HEK293 (cell line): Measurements from ENCODE around the gene TCEAL5.

ENCODE experiments used
- CTCF ChIA-PET: fragments of 350-600 bp; formaldehyde crosslinking; extraction: SDS; loops from one replicate; lab custom pipeline; 2021; ENCODE audit warnings: antibody characterized with exemption; lab: Yijun Ruan, JAX
- POLR2A ChIA-PET: fragments of 300-600 bp; formaldehyde crosslinking; extraction: SDS; loops from one replicate; lab custom pipeline; 2020; ENCODE audit warnings: antibody characterized with exemption, inconsistent platforms; lab: Yijun Ruan, JAX
- H3K27ac ChIP-seq: fragments of 200-500 bp; sonication (Bioruptor generic); 2 replicates; pipeline ENCODE4 v1.5.1; 2014; ENCODE audit warnings: low read depth, low read length, control low read depth, inconsistent platforms; ENCODE audit errors: extremely low read depth
- H3K36me3 ChIP-seq, 2 experiments: fragments of 200-500 bp in 1 of 2; sonication (Bioruptor generic) in 1 of 2; 1 replicate in 1 of 2; 2 replicates in 1 of 2; pipeline ENCODE4 v1.5.1; 2014 to 2017; ENCODE audit warnings: inconsistent platforms in 2 of 2, low read length in 2 of 2; ENCODE audit not compliant: control insufficient read depth in 2 of 2, insufficient read depth in 1 of 2
- H3K4me1 ChIP-seq: fragments of 200-500 bp; sonication (Bioruptor generic); 2 replicates; pipeline ENCODE4 v1.5.1; 2014; ENCODE audit warnings: mild to moderate bottlenecking, low read length, inconsistent platforms; ENCODE audit not compliant: control insufficient read depth, insufficient read depth
- H3K4me3 ChIP-seq: 2 replicates; pipeline ENCODE4 v1.5.1; 2011; ENCODE audit warnings: low read depth, mild to moderate bottlenecking, control low read depth, low read length, moderate library complexity
- H3K9me3 ChIP-seq: fragments of 200-500 bp; sonication (Bioruptor generic); 2 replicates; pipeline ENCODE4 v1.5.1; 2014; ENCODE audit warnings: low read depth, low read length, inconsistent platforms; ENCODE audit not compliant: control insufficient read depth, insufficient read depth
- GLI2 ChIP-seq: fragments of 450-650 bp; formaldehyde crosslinking; IDR thresholded peaks from 2 replicates; pipeline ENCODE4; 2017; ENCODE audit warnings: missing biosample characterization, missing genetic modification characterization, low read depth, borderline replicate concordance
- IKZF3 ChIP-seq: fragments of 450-650 bp; IDR thresholded peaks from 2 replicates; pipeline ENCODE4 v1.5.0; 2018; ENCODE audit warnings: missing biosample characterization, mild to moderate bottlenecking, missing genetic modification characterization, moderate library complexity
- KLF17 ChIP-seq: fragments of 450-650 bp; formaldehyde crosslinking; IDR thresholded peaks from 2 replicates; pipeline ENCODE4 v1.5.1; 2016; ENCODE audit warnings: missing biosample characterization, missing genetic modification characterization
- KLF8 ChIP-seq: fragments of 450-650 bp; formaldehyde crosslinking; IDR thresholded peaks from 2 replicates; pipeline ENCODE4 v1.5.1; 2016; ENCODE audit warnings: missing biosample characterization, missing genetic modification characterization
- PRDM1 ChIP-seq: fragments of 450-650 bp; formaldehyde crosslinking; IDR thresholded peaks from 2 replicates; pipeline ENCODE4; 2016; ENCODE audit warnings: missing biosample characterization, missing genetic modification characterization
- SP2 ChIP-seq: fragments of 450-650 bp; formaldehyde crosslinking; IDR thresholded peaks from 2 replicates; pipeline ENCODE4 v1.5.1; 2016; ENCODE audit warnings: missing biosample characterization, missing genetic modification characterization
- SP3 ChIP-seq: fragments of 450-650 bp; formaldehyde crosslinking; IDR thresholded peaks from 2 replicates; pipeline ENCODE4 v1.5.1; 2016; ENCODE audit warnings: missing biosample characterization, missing genetic modification characterization
- TRIM28 ChIP-seq: IDR thresholded peaks from 2 replicates; pipeline ENCODE4 v1.6.1; 2011; ENCODE audit warnings: low read length, control low read depth, borderline replicate concordance
- YY2 ChIP-seq: fragments of 450-650 bp; formaldehyde crosslinking; IDR thresholded peaks from 2 replicates; pipeline ENCODE4 v1.5.1; 2016; ENCODE audit warnings: missing biosample characterization, missing genetic modification characterization
- ZBTB21 ChIP-seq: fragments of 450-650 bp; formaldehyde crosslinking; IDR thresholded peaks from 2 replicates; pipeline ENCODE4 v1.5.1; 2017; ENCODE audit warnings: missing biosample characterization, missing genetic modification characterization
- ZBTB44 ChIP-seq: fragments of 450-650 bp; IDR thresholded peaks from 2 replicates; pipeline ENCODE4 v1.5.1; 2018; ENCODE audit warnings: missing biosample characterization, mild to moderate bottlenecking, missing genetic modification characterization
- ZNF274 ChIP-seq, 2 experiments: fragments of 200-500 bp in 1 of 2; fragments of 450-650 bp in 1 of 2; sonication (Bioruptor generic) in 1 of 2; formaldehyde crosslinking in 1 of 2; IDR thresholded peaks; 2 replicates each; pipeline versions ENCODE4 v1.5.1 to v1.6.1; 2014 to 2016; ENCODE audit warnings: borderline replicate concordance in 1 of 2, inconsistent platforms in 1 of 2, low read length in 1 of 2, missing biosample characterization in 1 of 2, missing genetic modification characterization in 1 of 2
- ZNF292 ChIP-seq: fragments of 450-650 bp; formaldehyde crosslinking; IDR thresholded peaks from 2 replicates; pipeline ENCODE4 v1.5.1; 2016; ENCODE audit warnings: low read depth, missing biosample characterization, missing genetic modification characterization, borderline replicate concordance
- ZNF335 ChIP-seq: fragments of 450-650 bp; formaldehyde crosslinking; conservative IDR thresholded peaks from 2 replicates; pipeline ENCODE4 v1.5.1; 2016; ENCODE audit warnings: missing biosample characterization, missing genetic modification characterization
- ZNF394 ChIP-seq: fragments of 450-650 bp; formaldehyde crosslinking; IDR thresholded peaks from 2 replicates; pipeline ENCODE4 v1.5.1; 2016; ENCODE audit warnings: missing biosample characterization, missing genetic modification characterization, mild to moderate bottlenecking, moderate library complexity, borderline replicate concordance
- ZNF501 ChIP-seq: fragments of 450-650 bp; formaldehyde crosslinking; IDR thresholded peaks from 2 replicates; pipeline ENCODE4 v1.5.1; 2016; ENCODE audit warnings: missing biosample characterization, missing genetic modification characterization
- ZNF561 ChIP-seq: fragments of 450-650 bp; IDR thresholded peaks from 2 replicates; pipeline ENCODE4 v1.5.1; 2018; ENCODE audit warnings: missing biosample characterization, missing genetic modification characterization, borderline replicate concordance
- ZNF629 ChIP-seq: fragments of 450-650 bp; formaldehyde crosslinking; IDR thresholded peaks from 2 replicates; pipeline ENCODE4 v1.5.1; 2017; ENCODE audit warnings: missing biosample characterization, missing genetic modification characterization
- ZNF791 ChIP-seq: fragments of 450-650 bp; formaldehyde crosslinking; IDR thresholded peaks from 2 replicates; pipeline ENCODE4 v1.5.1; 2016; ENCODE audit warnings: missing biosample characterization, missing genetic modification characterization
- ZXDB ChIP-seq: fragments of 450-650 bp; formaldehyde crosslinking; IDR thresholded peaks from 2 replicates; pipeline ENCODE4 v1.5.1; 2016; ENCODE audit warnings: missing biosample characterization, missing genetic modification characterization
- TF ChIP-seq, protein P1 (sequence below): fragments of 450-650 bp; IDR thresholded peaks from 2 replicates; pipeline ENCODE4 v1.5.1; 2018; ENCODE audit warnings: missing biosample characterization, missing genetic modification characterization
- TF ChIP-seq, protein P2 (sequence below): fragments of 450-650 bp; formaldehyde crosslinking; IDR thresholded peaks from 2 replicates; pipeline ENCODE4 v1.5.1; 2016; ENCODE audit warnings: missing biosample characterization, missing genetic modification characterization

TCEAL5 gene

GRCh38 chrX:103258275-103258674 is 18.3 kb downstream of the TCEAL5 start:
- CTCF ChIA-PET, result interaction anchor here (0.5 to 1.6 kb wide), 3 partner anchors 47 to 308 kb away, joined by 3 to 5 read pairs (median 4); no protein-coding TSS in a partner anchor
- POLR2A ChIA-PET, result no interaction called here

GRCh38 chrX:103256651-103257050 is 19.9 kb downstream of the TCEAL5 start:
- no peaks in the 10 kb centered on the region for H3K9me3 ChIP-seq
- no peaks in the 10 kb centered on the region for H3K4me1 ChIP-seq
- peaks cover 0 to 16% of the 10 kb centered on the region in 2 experiments; a peak in 1 of 3 replicates for H3K36me3 ChIP-seq
- no peak overlapping the region for H3K27ac ChIP-seq
- ChIA-PET POLR2A (no interaction called here), CTCF (no interaction called here)
- no peak for TF ChIP-seq ZBTB21 (tag by site-specific recombination)
- no peak for TF ChIP-seq YY2 (tag by site-specific recombination)
- no peak for TF ChIP-seq ZNF394 (tag by site-specific recombination)
- no peak for TF ChIP-seq ZXDB
- no peak for TF ChIP-seq ZNF791 (tag by site-specific recombination)
- TF ChIP-seq, protein P1, sequence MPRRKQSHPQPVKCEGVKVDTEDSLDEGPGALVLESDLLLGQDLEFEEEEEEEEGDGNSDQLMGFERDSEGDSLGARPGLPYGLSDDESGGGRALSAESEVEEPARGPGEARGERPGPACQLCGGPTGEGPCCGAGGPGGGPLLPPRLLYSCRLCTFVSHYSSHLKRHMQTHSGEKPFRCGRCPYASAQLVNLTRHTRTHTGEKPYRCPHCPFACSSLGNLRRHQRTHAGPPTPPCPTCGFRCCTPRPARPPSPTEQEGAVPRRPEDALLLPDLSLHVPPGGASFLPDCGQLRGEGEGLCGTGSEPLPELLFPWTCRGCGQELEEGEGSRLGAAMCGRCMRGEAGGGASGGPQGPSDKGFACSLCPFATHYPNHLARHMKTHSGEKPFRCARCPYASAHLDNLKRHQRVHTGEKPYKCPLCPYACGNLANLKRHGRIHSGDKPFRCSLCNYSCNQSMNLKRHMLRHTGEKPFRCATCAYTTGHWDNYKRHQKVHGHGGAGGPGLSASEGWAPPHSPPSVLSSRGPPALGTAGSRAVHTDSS (tag by site-specific recombination), result no peak
- no peak for TF ChIP-seq ZNF292
- TF ChIP-seq ZNF561 (tag by site-specific recombination), result no peak
- no peak overlapping the region for H3K4me3 ChIP-seq

More at GRCh38 chrX:103258275-103258674, 18.3 kb downstream of the TCEAL5 start:
- Histone ChIP-seq H3K9me3 (no peaks in the 10 kb centered on the region), H3K27ac (no peak overlapping the region), H3K4me1 (no peaks in the 10 kb centered on the region), H3K4me3 (no peak overlapping the region), H3K36me3 (peaks cover 0 to 5% of the 10 kb centered on the region in 2 experiments; a peak in 1 of 3 replicates)
- TF ChIP-seq GLI2 (tag by site-specific recombination) (no peak), IKZF3 (tag by site-specific recombination) (no peak), PRDM1 (no peak), ZNF501 (tag by site-specific recombination) (no peak), ZNF274 (IDR thresholded peaks at IDR 0.05; ENCODE audit: low read length) (no peak), ZNF274 (tag by site-specific recombination; IDR thresholded peaks at IDR 0.05; ENCODE audit: borderline replicate concordance) (no peak), ZBTB44 (no peak)
- TF ChIP-seq, all 188 proteins: peak for 0

DNA sequence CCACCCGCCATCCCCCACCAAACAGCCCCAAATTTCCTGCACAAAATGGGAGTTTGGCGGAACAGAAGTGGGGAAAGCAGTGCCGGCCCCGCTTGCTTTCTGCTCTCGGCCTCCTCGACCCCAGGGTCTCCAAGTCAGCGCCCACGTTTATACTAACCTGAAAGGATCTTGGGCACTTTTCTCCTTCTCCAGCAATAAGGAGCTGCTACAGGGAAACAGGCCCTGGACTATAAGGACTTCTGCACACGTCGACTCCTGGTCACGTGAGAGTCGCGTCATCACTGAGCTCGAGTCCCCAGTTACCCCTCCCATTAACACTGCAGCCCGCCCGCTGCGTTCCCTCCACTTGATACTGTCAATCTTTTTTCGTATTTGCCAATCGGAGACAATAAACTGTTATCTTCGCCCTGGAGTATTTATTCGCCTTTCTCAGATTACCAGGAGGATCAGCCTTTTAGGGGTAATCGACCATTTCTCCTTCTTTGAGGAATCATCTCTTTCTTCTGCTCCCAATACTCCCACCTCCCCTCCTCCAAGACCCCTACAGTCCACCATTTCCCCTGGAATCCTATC is 21.5 kb downstream of the TCEAL5 start, which contains the start of gene TCEAL8:
TSS of gene TCEAL8 (minus strand) at position 235 of the 573 bp plus-strand sequence. CDS start 1,176 bp downstream, outside the sequence.
- H3K9me3 ChIP-seq, result no peaks in the 10 kb centered on the region
- H3K4me3 ChIP-seq, result peak within 1 kb of the TSS; percentile 54
- CTCF ChIA-PET, result interaction anchor here (0.6 kb wide), 1 partner anchor 304 kb away, joined by 3 read pairs; no protein-coding TSS in a partner anchor
- H3K4me1 ChIP-seq, result no peaks in the 10 kb centered on the region
- H3K27ac ChIP-seq, result peak within 1 kb of the TSS; percentile 65
- peaks cover 0 to 16% of the 10 kb centered on the region in 2 experiments; a peak in 1 of 3 replicates for H3K36me3 ChIP-seq
- POLR2A ChIA-PET, result interaction anchor here (0.7 kb wide), 2 partner anchors 40 to 75 kb away, joined by 3 read pairs; partner anchors contain the start of gene TCEAL7
- TF ChIP-seq ZBTB21 (tag by site-specific recombination), result peak; percentile 15; the same call in 1 of the 2 replicates
- peak; percentile 16; the same call in 1 of the 2 replicates for TF ChIP-seq KLF8 (tag by site-specific recombination)
- TF ChIP-seq IKZF3 (tag by site-specific recombination), result peak; percentile 22; the same call in 1 of the 2 replicates
- TF ChIP-seq ZXDB, result peak; percentile 55; the same call in 1 of the 2 replicates
- peak; percentile 70 for TF ChIP-seq ZNF629 (tag by site-specific recombination)
- no peak for TF ChIP-seq TRIM28
- TF ChIP-seq, protein P2, sequence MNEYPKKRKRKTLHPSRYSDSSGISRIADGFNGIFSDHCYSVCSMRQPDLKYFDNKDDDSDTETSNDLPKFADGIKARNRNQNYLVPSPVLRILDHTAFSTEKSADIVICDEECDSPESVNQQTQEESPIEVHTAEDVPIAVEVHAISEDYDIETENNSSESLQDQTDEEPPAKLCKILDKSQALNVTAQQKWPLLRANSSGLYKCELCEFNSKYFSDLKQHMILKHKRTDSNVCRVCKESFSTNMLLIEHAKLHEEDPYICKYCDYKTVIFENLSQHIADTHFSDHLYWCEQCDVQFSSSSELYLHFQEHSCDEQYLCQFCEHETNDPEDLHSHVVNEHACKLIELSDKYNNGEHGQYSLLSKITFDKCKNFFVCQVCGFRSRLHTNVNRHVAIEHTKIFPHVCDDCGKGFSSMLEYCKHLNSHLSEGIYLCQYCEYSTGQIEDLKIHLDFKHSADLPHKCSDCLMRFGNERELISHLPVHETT, result no peak
- TF ChIP-seq SP3 (tag by site-specific recombination), result no peak; the same call in 1 of the 2 replicates
- TF ChIP-seq SP2 (tag by site-specific recombination), result peak; percentile 61
- TF ChIP-seq KLF17, result no peak
- no peak; the same call in 1 of the 2 replicates for TF ChIP-seq ZNF335
